A549 (cell line): ENCODE results near the gene TMEM14A.
"Not testable (repeated sequence)": the region's sequence is repeated elsewhere in the genome, so short reads cannot be mapped to it uniquely, and the experiment has no call there.

Source experiments
- CBX8 ChIP-seq: fragments of 200-600 bp; sonication (generic); IDR thresholded peaks from 2 replicates; pipeline ENCODE4 v1.6.1; 2016
- CHD2 ChIP-seq: fragments of 150-350 bp; IDR thresholded peaks from 2 replicates; pipeline ENCODE4 v1.6.1; 2014; ENCODE audit warnings: low read length; ENCODE audit not compliant: partially characterized antibody
- EP300 ChIP-seq, 2 experiments: fragments of >200 bp; sonication (Bioruptor Twin); formaldehyde crosslinking; IDR thresholded peaks; 2 replicates in 1 of 2; 3 replicates in 1 of 2; pipeline ENCODE4 v1.6.1; 2016 to 2017
- ESRRA ChIP-seq: fragments of 150-350 bp; IDR thresholded peaks from 2 replicates; pipeline ENCODE4 v1.6.1; 2014; ENCODE audit warnings: mild to moderate bottlenecking, low read length, borderline replicate concordance
- JUNB ChIP-seq: fragments of >200 bp; sonication (Bioruptor Twin); formaldehyde crosslinking; IDR thresholded peaks from 2 replicates; pipeline ENCODE4 v1.6.1; 2016
- MYC ChIP-seq: IDR thresholded peaks from 2 replicates; pipeline ENCODE4 v1.6.1; 2012; ENCODE audit warnings: mild to moderate bottlenecking, inconsistent platforms, low read length, improper control_type of control experiment, borderline replicate concordance
- POLR2A ChIP-seq: IDR thresholded peaks from 2 replicates; pipeline ENCODE4 v1.6.1; 2012; ENCODE audit warnings: mild to moderate bottlenecking, low read length
- RAD21 ChIP-seq, 2 experiments: fragments of >200 bp in 1 of 2; sonication (Bioruptor Twin) in 1 of 2; formaldehyde crosslinking in 1 of 2; IDR thresholded peaks in 1 of 2; conservative IDR thresholded peaks in 1 of 2; 2 replicates in 1 of 2; 3 replicates in 1 of 2; pipeline ENCODE4 v1.6.1; 2012 to 2018; ENCODE audit warnings: inconsistent platforms in 1 of 2
- SMC3 ChIP-seq: fragments of >200 bp; sonication (Bioruptor Twin); formaldehyde crosslinking; IDR thresholded peaks from 3 replicates; pipeline ENCODE4 v1.6.1; 2018; ENCODE audit warnings: inconsistent platforms
- TF ChIP-seq, protein P1 (sequence below): fragments of >200 bp; sonication (Bioruptor Twin); formaldehyde crosslinking; IDR thresholded peaks from 3 replicates; pipeline ENCODE4 v1.5.1; 2016
- TF ChIP-seq, protein P2 (sequence below): IDR thresholded peaks from 2 replicates; pipeline ENCODE4 v1.6.1; 2012
- TF ChIP-seq, protein P3 (sequence below): IDR thresholded peaks from 2 replicates; pipeline ENCODE4 v1.6.1; 2012
- TF ChIP-seq, protein P4 (sequence below): fragments of 250-450 bp; sonication (Bioruptor Pico); IDR thresholded peaks from 2 replicates; pipeline ENCODE4 v1.5.0; 2021; ENCODE audit warnings: mild to moderate bottlenecking, moderate library complexity, borderline replicate concordance
- TF ChIP-seq, protein P5 (sequence below): fragments of 200-600 bp; sonication (generic); IDR thresholded peaks from 2 replicates; pipeline ENCODE4 v1.6.1; 2016; ENCODE audit warnings: antibody characterized with exemption, mild to moderate bottlenecking, moderate library complexity

DNA sequence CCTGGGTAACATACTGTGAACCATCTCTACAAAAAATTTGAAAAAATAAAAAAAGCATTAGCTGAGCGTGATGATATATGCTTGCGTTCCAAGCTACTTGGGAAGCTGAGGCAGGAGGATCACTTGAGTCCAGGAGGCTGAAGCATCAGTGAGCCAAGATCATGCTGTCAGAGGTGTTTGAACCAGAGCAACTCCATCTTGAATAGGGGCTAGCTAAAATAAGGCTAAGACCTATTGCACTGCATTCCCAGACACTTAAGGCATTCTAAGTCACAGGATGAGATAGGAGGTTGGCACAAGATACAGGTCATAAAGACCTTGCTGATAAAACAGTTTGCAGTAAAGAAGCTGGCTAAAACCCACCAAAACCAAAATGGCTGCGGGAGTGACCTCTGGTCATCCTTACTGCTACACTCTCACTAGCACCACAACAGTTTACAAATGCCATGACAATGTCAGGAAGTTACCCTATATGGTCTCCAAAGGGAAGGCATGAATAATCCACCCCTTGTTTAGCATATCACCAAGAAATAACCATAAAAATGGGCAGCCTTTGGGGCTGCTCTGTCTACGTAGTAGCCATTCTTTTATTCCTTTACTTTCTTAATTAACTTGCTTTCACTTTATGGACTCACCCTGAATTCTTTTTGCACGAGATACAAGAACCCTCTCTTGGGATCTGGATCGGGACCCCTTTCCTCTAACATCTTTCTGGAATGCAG is 34.0 kb downstream of the TMEM14A start:
- TF ChIP-seq, protein P1, sequence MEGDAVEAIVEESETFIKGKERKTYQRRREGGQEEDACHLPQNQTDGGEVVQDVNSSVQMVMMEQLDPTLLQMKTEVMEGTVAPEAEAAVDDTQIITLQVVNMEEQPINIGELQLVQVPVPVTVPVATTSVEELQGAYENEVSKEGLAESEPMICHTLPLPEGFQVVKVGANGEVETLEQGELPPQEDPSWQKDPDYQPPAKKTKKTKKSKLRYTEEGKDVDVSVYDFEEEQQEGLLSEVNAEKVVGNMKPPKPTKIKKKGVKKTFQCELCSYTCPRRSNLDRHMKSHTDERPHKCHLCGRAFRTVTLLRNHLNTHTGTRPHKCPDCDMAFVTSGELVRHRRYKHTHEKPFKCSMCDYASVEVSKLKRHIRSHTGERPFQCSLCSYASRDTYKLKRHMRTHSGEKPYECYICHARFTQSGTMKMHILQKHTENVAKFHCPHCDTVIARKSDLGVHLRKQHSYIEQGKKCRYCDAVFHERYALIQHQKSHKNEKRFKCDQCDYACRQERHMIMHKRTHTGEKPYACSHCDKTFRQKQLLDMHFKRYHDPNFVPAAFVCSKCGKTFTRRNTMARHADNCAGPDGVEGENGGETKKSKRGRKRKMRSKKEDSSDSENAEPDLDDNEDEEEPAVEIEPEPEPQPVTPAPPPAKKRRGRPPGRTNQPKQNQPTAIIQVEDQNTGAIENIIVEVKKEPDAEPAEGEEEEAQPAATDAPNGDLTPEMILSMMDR, result not testable (repeated sequence)
- not testable (repeated sequence) for TF ChIP-seq POLR2A; SMC3; CHD2; EP300 (IDR thresholded peaks at IDR 0.05); MYC; RAD21 (conservative IDR thresholded peaks at IDR 0.05 in 1 of 2, IDR thresholded peaks at IDR 0.05 in 1 of 2); CBX8; ESRRA; JUNB
- TF ChIP-seq, protein P2, sequence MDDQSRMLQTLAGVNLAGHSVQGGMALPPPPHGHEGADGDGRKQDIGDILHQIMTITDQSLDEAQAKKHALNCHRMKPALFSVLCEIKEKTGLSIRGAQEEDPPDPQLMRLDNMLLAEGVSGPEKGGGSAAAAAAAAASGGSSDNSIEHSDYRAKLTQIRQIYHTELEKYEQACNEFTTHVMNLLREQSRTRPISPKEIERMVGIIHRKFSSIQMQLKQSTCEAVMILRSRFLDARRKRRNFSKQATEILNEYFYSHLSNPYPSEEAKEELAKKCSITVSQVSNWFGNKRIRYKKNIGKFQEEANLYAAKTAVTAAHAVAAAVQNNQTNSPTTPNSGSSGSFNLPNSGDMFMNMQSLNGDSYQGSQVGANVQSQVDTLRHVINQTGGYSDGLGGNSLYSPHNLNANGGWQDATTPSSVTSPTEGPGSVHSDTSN, result not testable (repeated sequence)
- TF ChIP-seq, protein P3, sequence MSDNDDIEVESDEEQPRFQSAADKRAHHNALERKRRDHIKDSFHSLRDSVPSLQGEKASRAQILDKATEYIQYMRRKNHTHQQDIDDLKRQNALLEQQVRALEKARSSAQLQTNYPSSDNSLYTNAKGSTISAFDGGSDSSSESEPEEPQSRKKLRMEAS, result not testable (repeated sequence)
- TF ChIP-seq, protein P4, sequence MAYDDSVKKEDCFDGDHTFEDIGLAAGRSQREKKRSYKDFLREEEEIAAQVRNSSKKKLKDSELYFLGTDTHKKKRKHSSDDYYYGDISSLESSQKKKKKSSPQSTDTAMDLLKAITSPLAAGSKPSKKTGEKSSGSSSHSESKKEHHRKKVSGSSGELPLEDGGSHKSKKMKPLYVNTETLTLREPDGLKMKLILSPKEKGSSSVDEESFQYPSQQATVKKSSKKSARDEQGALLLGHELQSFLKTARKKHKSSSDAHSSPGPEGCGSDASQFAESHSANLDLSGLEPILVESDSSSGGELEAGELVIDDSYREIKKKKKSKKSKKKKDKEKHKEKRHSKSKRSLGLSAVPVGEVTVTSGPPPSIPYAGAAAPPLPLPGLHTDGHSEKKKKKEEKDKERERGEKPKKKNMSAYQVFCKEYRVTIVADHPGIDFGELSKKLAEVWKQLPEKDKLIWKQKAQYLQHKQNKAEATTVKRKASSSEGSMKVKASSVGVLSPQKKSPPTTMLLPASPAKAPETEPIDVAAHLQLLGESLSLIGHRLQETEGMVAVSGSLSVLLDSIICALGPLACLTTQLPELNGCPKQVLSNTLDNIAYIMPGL (CRISPR knock-in tag), result not testable (repeated sequence)
- TF ChIP-seq, protein P5, sequence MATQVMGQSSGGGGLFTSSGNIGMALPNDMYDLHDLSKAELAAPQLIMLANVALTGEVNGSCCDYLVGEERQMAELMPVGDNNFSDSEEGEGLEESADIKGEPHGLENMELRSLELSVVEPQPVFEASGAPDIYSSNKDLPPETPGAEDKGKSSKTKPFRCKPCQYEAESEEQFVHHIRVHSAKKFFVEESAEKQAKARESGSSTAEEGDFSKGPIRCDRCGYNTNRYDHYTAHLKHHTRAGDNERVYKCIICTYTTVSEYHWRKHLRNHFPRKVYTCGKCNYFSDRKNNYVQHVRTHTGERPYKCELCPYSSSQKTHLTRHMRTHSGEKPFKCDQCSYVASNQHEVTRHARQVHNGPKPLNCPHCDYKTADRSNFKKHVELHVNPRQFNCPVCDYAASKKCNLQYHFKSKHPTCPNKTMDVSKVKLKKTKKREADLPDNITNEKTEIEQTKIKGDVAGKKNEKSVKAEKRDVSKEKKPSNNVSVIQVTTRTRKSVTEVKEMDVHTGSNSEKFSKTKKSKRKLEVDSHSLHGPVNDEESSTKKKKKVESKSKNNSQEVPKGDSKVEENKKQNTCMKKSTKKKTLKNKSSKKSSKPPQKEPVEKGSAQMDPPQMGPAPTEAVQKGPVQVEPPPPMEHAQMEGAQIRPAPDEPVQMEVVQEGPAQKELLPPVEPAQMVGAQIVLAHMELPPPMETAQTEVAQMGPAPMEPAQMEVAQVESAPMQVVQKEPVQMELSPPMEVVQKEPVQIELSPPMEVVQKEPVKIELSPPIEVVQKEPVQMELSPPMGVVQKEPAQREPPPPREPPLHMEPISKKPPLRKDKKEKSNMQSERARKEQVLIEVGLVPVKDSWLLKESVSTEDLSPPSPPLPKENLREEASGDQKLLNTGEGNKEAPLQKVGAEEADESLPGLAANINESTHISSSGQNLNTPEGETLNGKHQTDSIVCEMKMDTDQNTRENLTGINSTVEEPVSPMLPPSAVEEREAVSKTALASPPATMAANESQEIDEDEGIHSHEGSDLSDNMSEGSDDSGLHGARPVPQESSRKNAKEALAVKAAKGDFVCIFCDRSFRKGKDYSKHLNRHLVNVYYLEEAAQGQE, result not testable (repeated sequence)
